NCI-H510A treated with DMSO at 0.1 percent for 48 hours (cell line): ENCODE data around the gene ASCC3.
"Not testable (repeated sequence)": the region's sequence is repeated elsewhere in the genome, so short reads cannot be mapped to it uniquely, and the experiment has no call there.

Source experiments
- DNase-seq: peaks from one replicate; lab custom pipeline; 2025; lab: John Stamatoyannopoulos, UW

Gene ASCC3, protein sequence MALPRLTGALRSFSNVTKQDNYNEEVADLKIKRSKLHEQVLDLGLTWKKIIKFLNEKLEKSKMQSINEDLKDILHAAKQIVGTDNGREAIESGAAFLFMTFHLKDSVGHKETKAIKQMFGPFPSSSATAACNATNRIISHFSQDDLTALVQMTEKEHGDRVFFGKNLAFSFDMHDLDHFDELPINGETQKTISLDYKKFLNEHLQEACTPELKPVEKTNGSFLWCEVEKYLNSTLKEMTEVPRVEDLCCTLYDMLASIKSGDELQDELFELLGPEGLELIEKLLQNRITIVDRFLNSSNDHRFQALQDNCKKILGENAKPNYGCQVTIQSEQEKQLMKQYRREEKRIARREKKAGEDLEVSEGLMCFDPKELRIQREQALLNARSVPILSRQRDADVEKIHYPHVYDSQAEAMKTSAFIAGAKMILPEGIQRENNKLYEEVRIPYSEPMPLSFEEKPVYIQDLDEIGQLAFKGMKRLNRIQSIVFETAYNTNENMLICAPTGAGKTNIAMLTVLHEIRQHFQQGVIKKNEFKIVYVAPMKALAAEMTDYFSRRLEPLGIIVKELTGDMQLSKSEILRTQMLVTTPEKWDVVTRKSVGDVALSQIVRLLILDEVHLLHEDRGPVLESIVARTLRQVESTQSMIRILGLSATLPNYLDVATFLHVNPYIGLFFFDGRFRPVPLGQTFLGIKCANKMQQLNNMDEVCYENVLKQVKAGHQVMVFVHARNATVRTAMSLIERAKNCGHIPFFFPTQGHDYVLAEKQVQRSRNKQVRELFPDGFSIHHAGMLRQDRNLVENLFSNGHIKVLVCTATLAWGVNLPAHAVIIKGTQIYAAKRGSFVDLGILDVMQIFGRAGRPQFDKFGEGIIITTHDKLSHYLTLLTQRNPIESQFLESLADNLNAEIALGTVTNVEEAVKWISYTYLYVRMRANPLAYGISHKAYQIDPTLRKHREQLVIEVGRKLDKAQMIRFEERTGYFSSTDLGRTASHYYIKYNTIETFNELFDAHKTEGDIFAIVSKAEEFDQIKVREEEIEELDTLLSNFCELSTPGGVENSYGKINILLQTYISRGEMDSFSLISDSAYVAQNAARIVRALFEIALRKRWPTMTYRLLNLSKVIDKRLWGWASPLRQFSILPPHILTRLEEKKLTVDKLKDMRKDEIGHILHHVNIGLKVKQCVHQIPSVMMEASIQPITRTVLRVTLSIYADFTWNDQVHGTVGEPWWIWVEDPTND (N-terminal part only)

DNA sequence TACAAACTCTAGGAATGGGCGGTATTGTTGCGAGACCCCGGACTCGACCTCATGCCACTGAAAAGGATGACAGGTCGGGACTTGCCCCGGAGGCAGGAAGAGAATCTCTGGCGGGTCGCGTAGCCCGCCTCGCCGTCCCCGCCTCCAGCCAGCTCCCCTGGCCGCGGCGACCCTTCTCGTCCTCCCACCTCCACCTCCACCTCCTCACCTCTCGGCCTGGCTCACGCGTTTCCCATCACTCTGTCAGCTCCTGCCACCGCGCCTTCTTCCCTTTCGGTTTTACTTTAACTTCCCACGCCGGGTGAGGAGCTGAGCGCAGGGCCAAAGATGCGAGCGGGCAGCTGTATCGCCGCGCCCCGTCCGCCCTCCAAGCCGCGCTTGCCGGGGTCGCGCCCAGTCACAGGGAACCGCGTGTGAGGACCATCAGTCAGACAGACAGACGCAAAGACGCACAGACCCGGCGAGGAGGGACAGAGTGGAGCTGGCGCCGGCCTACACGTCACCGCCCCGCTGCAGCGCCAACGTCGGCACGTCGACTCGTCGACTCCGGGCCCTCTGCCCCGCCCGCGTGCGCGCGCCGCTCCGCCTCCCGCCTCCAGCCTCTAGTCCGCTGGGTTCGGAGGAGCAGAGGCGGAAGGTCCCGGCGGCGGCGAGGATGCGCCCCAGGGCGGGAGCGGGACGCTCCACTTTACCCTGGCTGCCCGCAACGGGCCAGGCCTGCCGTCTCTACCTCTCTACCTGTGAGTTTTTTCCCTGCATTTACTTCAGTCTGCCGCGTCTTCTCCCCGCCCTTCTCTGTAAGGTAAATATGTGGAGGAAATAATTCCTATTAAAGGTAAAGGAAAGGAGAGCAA lies at the start of gene ASCC3:
Gene ASCC3 (minus strand): TSS at position 477 of the 854 bp plus-strand sequence. CDS start 13,332 bp downstream, outside the sequence.
- DNase-seq = peak; percentile 65

DNA sequence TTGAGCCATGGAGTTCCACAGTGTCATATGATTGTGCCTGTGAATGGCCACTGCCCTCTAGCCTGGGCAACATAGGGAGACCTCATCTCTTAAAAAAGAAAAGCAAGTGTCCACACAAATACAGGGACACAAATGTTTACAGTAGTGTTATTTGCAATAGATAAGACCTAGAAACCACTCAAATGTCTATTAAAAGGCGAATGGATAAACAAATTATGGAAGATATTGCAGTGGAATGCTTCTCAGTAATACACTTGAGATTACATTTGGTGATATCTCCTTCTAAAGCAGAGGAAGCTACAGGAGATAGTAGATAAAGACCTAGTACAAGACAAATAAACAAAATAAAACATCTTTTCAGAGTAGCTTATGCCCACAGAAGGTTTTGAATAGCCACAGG lies 44.6 kb upstream of the ASCC3 start:
- DNase-seq = no peak

DNA sequence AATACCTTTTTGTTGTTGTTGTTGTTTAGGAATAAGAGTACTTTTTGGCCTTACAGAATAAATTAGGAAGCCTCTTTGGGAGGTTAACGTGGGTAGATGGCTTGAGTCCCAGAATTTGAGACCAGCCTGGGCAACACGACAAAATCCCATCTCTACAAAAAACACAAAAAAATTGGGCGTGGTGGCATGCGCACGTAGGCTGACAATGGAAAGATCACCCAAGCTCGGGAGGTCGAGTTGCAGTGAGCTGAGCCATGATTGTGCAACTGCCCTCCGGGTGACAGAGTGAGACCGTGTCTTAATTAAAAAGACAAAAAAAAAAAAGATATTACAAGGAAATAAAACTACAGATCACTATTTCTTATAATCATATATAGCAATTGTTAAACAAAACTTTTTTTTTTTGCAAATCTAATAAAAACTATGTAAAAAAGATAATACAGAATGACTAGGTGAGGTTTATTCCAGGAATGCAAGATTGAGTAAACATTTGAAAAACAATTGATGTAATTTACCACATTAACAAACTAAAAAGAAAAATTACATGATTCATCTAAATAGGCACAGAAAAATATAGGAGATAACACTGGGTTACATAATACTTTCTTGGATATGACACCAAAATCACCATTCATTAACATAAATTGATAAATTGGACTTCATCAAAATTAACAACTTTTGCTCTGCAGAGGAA lies 43.6 kb upstream of the ASCC3 start:
- DNase-seq = no peak

DNA sequence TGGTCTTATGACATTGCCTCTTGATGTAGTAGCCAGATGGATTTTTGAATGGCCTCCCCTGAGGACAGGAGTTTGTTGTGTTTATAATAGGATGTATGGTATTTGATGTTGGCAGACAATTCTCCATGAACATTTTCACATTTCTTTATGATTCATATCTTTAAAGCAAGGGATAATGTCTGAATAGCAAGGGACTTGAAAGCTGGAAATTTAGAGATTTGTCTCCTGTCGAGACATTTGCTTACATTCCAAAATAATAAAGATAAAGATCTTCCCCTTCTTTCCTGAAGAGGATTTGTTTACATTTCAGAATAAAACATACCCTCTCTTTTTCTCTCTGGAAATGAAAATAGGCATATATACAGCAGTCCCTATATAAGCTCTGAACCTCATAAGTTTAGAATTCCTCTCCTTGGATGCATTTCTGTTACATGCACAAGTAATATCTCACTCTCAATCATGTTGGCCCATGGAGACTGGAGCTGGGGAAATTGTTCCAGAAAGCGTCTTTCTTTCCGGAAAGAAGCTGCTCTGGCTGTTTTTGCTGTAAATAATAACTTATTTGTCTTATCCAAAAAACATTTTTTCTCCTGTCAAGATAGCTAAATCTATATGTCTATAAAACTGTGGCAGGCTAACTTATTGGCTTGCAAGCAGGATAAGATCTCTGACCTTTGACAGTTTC lies 42.5 kb upstream of the ASCC3 start:
- DNase-seq = no peak

DNA sequence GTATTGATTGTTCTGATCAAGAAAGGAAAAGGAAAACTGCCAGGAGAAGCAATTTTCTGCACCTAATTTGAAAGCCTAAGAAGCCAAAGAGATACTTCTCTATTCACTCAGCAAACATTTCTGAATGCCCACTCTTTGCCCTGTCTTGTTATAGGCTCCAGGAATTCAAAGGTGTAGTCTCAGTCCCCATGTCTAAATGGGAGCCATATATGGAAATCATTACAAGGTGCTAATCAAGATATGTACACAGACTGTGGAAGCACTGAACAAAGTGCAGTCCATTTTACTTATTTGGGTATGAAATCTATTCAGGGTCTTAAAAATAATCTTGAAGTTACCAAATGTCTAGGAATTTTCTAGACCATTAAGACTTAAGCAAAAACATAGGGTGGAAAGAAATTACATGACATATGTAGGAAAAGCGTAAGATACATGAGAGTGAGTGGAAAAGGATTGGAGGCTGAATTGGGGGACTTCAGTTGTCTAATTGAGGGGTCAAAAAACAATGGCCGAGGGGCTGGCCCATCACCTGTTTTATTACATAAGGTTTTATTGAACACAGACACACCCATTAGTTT lies 39.0 kb upstream of the ASCC3 start:
- no peak for DNase-seq

DNA sequence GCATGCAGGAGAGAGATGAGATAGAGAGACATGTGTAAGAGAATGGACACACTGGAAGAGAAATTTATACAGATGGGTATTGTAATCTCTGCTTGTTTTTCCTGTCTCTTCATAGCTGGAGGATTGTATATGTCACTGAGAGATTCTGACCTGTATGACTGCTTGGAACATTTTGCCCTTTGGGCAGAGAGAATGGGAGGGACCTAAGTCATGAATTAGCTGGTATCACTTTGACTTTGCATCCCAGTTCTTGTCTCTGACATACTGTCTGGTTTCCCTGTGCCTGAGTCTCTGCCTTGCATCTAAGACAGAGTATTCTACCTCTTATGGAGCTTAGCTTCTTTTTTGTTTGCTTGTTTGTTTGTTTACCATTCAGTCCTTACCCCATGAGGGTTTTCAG lies 37.0 kb upstream of the ASCC3 start:
- DNase-seq = no peak

DNA sequence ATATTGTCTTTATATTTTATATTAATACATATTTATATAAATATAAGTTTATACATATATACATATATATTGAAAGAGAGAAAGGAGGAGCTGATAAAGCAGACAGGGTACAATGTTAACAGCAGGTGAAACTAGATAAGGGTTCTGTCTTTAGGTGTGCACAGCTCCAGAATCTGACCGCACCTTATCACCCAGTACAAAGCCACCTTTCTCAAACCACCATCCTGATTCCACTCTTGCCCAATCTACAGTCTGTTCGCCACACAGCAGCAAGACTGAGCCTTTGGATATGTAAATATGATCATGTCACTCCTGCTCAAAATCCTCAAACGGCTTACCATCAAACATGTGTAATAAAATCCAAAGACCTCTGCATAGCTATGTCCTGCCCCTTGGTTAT lies 34.7 kb upstream of the ASCC3 start:
- DNase-seq = no peak

DNA sequence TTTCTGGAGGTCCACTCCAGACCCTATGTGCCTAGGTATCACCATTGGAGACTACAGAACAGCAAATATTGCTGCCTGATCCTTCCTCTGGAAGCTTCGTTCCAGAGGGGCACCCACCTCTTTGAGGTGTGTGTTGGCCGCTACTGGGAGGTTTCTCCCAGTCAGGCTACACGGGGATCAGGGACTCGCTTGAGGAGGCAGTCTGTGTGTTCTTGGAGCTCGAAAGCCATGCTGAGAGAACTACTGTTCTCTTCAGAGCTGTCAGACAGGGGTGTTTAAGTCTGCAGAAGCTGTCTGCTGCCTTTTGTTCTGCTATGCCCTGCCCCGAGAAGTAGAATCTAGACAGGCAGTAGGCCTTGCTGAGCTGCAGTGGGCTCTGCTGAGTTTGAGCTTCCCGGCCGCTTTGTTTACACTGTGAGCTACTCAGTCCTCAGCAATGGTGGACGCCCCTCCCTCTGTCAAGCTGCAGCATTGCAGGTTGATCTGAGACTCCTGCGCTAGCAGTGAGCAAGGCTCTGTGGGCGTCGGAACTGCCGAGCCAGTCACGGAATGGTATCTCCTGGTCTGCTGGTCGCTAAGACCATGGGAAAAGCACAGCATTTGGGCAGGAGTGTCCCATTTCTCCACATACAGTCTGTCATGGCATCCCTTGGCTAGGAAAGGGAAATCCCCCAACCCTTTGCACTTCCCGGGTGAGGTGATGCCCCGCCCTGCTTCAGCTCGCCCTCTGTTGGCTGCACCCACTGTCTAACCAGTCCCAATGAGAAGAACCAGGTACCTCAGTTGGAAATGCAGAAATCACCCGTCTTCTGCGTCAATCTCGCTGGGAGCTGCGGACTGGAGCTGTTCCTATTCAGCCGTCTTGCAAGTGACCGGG lies 32.5 kb upstream of the ASCC3 start:
- DNase-seq = peak; percentile 27

DNA sequence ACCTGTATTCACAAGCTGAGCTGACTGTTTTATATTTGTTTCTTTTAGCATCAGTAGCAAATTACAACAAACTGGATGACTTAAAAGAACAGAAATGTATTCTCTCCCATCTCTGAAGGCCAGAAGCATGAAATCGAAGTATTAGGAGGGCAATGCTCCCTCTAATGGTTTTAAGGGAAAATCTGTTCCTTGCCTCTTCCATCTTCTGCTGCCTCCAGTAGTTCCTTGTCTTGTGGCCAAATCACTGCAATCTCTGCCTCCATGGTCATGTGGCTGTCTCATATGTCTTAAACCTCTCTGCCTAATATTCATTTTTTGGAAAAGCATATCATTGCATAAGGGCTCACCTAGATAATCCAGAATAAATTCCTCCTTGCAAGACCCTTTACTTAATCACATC lies 25.2 kb upstream of the ASCC3 start:
- no peak for DNase-seq

DNA sequence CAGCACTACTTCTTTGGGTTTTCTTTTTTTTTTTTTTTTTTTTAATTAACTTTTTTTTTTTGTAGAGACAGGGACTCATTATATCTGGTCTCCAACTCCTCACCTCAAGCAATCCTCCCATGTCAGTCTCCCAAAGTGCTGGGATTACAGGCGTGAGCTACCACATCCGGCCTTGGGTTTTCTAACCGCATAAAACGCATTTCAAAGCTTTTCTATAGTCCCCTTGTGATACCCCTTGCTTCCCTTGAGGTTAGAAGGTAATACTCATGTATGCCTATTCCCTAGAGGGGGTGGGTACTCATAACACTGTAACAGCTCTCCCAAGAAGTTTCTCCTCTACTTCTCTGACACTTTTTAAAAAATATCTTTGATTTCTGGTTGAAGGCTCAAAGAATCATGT lies 23.9 kb upstream of the ASCC3 start:
- DNase-seq = no peak

DNA sequence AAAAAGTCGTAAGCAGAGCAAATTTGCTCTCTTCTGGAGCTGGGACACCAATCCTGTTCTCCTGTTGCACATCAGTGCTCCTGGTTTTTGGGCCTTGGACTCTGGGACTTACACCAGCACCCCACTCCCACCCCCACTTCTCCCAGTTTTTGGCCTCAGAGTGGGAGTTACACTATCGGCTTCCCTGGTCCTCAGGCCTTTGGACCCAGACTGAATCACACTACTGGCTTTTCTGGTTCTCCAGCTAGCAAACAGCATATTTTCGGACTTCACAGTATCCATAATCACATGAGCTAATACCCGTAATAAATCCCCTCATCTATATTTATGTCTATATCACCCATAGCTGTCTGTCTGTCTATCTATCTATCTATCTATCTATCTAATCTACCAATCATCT lies 23.2 kb upstream of the ASCC3 start:
- no peak for DNase-seq

DNA sequence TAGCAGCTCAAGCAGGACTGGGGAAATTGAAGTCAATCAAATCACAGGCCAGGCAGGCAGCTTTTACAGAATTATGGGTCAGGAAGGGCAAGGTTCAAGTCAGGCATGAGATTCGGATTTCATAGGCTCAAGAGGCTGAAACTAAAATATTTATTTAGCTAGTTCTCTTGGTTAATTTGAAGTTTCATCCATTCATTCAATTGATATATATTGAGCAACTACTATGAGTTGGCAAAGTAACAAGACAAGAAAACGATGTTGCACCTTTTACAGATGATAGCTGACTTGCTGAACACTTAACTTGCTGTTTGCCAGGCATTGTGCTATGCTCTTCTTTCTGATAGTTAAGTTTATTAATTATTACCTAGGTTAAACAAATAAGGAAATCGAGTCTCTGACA lies 20.5 kb upstream of the ASCC3 start:
- no peak for DNase-seq

DNA sequence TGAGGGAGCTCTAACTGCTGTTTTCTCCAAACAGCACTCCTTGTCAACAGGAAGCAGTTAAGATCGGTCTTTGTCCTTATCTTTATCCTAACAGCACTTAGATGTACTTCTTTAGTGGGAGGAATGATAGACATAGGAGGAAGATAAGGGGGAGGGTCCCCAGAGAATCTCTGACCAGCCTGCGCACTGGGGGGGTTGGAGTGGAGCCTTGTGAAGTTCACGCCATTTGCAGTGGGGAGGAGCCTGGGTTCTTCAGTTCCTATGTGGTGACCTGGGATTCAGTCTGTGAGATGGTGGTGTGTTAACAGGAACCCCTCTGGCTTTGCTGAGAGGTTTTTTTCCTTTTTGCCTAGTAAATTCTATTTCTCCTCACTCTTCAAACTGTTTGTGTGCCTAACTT lies 18.1 kb upstream of the ASCC3 start:
- no peak for DNase-seq

DNA sequence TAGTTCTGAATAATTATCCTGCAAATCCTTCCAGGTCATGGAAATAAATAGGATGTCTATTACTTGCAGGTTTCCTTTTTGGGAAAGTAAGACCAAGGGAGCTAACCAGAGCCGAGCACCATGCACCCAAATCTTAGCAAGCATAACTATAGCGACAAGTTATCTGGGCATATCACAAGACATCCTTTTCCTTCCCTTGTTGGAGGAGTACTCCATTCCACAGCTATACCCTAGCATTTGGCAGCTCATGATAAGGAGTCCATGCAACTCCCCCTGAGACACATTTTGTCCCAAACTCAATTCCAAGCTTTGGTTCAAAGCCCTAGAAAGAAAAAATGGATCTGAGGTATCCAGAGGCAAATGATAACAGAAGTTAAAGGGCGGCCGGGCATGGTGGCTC lies 16.5 kb upstream of the ASCC3 start:
- no peak for DNase-seq

DNA sequence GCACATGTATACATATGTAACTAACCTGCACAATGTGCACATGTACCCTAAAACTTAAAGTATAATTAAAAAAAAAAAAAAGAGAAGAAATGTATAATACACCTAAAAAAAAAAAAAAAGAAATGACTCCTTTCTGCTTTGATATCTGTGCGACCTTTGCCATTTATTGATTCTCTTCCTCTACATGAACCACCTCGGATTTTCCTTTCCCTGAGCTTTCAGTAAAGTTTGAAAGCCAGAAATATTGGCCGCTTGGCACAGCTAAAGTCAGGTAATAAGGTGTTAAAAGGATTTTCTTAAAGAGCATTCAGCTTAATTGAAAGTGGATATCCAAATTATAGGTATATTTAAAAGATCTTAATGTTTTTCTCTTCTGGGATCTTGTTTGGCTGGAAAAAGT lies 12.6 kb upstream of the ASCC3 start:
- DNase-seq = no peak

DNA sequence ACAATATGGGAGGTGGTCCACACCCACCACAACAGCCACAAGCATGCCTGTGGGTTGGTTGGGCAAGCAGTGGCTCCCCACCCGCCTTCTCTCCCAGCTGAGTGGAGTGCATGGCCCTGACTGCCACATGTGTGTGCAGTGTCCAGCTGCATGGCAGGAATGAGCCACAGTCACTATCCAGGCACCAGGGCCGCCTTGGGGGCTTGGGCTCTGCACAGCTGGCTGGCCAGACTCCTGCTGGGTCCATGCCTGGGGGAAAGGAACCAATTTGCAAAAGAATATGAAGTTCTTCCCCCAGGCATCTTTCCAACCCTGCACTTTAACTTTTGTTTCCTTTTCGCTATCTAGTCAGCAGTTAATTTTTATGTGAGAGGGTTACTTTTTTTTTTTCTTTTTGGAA lies 11.6 kb upstream of the ASCC3 start:
- no peak for DNase-seq

DNA sequence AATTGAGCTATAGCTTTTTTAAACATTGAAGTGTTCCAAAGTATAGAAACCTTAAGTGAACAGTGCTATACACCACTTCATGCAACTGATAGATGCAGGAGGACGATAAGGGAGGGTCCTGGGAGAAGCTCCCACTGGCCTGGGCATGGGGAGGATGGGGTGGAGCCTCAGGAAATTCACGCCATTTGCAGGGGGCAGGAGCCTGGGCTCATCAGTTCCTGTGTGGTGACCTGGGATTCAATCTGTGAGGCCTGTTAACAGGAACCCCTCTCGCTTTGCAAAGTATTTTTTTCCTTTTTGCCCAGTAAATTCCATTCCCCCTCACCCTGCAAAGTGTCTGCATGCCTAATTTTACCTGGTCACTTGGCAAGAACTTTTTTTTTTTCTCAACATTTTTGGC lies 11.0 kb upstream of the ASCC3 start:
- DNase-seq = no peak

DNA sequence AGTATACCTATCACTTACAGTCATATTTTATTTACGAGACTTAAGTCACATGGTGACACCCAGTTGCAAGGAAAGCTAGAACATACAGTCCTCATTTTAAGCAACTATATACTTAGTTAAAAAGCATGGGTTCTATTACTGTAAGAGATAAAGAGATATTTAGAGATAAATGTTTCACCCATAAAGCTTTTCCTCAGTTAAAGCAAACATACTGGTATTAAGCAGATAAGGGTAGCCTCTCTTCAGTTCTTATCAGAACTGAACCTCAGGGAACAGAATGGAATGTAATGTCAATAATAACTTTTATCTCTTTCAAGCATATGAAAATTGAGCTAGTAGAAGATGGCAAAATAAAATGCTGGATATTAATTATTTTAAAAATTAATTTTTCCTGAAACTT lies 9.9 kb upstream of the ASCC3 start:
- DNase-seq = no peak

DNA sequence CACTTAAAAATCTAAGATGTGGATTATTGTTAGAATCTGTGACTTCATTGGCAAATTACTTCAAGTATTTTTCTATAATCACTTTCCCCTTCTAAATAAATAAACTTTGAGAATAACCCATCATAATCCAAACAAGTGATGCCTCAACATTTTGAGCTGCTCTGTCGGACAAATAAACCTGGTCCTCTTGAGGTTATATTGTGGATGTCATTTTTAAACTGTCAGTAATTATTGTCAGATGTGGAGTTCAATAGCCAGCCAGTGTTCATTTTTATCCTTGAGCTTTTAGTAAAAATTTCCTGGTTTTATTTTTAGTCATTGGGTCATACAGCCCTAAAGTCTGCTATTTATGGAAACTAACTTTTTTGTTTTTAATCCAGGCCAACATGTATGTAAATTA lies 9.5 kb upstream of the ASCC3 start:
- DNase-seq = not testable (repeated sequence)
